ENCODE results near the gene MARCHF7.
"Not testable (repeated sequence)": the region's sequence is repeated elsewhere in the genome, so short reads cannot be mapped to it uniquely, and the experiment has no call there.

Gene MARCHF7

DNA sequence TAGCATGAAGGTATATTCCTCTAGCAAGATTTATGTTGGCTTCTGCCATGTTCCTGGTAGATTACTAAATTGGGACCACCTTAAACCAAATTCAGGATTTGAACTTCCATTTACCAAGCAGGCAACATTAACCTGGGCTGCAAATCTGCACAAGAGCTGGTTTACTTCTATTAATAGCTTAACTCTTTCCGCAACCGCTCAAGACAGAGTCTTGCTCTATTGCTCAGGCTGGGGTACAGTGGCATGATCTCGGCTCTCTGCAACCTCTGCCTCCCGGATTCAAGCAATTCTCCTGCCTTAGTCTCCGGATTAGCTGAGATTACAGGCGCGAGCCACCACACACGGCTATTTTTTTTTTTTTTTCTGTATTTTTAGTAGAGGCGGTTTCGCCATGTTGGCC lies 8.4 kb downstream of the MARCHF7 start:
- DNase-seq, result no peak

DNA sequence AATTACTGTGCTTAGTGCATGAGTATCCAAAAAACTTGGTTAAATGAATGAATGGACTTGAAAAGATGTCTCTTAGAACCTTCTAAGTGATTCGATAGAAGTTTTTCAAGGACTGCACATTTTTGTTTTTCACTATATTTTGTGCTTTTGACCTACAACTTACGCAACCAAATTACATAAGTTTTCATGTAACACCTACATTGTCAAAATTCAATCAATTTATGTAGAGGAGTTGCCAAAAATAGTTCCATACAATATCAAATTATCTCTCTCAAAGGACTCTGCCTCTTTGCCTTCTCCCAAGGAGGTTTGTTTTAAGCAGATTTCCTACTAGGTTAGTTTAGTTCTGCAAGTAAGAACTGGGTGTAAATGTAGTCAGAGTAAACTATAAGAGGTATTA lies 10.3 kb downstream of the MARCHF7 start:
- DNase-seq, result no peak

DNA sequence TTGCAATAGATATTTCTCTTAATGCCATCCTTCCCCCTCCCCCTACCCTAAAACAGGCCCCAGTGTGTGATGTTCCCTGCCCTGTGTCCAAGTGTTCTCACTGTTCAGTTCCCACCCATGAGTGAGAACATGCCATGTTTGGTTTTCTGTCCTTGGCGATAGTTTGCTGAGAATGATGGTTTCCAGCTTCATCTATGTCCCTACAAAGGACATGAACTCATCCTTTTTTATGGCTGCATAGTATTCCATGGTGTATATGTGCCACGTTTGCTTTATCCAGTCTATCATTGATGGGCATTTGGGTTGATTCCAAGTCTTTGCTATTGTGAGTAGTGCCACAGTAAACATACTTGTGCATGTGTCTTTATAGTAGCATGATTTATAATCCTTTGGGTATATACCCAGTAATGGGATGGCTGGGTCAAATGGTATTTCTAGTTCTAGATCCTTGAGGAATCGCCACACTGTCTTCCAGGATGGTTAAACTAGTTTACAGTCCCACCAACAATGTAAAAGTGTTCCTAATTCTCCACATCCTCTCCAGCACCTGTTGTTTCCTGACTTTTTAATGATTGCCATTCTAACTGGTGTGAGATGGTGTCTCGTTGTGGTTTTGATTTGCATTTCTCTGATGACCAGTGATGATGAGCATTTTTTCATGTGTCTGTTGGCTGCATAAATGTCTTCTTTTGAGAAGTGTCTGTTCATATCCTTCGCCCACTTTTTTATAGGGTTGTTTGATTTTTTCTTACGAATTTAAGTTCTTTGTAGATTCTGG lies 12.7 kb downstream of the MARCHF7 start:
- DNase-seq, result not testable (repeated sequence)

DNA sequence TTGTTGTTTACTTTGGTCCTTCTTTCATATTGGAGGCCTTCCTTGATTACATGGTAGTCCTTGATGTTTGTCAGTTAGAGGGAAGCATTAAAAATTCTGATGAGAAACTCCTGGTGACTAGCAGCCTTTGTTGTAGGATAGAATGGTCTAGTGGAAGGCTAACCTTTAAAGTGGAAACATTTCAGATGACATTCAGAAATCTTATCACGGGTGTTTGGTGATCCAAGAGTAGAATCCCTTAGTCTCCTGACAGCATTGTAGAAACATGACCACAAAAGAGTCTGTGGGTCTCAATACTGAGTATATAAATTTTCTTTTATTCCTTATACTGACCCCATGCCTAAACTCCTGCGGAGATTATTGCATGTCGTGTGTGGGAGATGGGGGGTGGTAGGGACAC lies 13.4 kb downstream of the MARCHF7 start:
- no peak for DNase-seq

DNA sequence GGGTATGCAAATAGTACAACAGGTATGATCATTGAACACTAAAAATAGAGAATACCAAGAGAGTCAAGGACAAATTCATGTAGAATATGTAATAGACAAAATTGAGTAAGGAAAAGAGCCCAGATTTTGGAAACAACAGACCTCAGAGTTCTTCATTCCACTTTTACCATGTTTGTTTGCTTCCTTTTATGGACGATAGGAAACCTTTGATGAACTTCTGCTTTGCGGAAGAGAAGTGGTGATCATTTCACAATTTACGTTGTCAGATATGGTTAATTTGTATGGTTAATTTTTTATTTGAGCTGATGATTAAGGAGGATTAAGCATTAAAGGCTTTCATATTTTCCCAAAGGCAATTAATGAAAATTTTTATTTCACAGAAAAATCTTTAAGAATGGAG lies 16.3 kb downstream of the MARCHF7 start:
- no peak for DNase-seq

DNA sequence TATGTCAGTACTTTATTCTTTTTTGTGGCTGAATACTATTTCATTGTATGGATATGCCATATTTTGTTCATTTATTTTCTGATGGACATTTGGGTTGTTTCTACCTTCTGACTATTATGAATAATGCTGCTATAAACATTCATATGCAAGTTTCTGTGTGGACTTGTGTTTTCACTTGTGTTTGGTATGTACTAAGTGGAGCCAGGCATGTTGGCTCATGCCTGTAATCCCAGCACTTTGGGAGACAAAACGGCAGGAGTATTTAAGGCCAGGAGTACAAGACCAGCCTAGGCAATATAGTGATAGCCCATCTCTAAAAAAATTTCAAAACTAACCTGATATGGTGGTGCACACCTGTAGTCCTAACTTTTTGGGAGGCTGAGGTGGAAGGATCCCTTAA lies 23.3 kb downstream of the MARCHF7 start:
- DNase-seq, result no peak

DNA sequence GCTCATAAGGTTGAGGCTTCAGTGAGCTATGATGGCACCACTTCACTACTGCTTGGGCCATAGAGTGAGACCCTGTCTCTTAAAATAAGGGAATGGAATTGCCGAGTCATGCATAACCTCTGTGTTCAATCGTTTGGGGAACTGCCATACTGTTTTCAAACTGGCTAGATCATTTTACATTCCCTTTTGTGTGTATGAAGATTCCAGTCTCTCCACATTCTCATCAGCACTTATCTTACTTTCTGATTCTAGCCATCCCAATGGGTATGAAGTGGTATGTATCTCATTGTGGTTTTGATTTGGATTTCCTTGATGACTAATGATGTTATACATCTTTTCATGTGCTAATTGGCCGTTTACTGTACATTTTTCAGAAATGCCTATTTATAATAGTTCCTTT lies 23.7 kb downstream of the MARCHF7 start:
- no peak for DNase-seq

DNA sequence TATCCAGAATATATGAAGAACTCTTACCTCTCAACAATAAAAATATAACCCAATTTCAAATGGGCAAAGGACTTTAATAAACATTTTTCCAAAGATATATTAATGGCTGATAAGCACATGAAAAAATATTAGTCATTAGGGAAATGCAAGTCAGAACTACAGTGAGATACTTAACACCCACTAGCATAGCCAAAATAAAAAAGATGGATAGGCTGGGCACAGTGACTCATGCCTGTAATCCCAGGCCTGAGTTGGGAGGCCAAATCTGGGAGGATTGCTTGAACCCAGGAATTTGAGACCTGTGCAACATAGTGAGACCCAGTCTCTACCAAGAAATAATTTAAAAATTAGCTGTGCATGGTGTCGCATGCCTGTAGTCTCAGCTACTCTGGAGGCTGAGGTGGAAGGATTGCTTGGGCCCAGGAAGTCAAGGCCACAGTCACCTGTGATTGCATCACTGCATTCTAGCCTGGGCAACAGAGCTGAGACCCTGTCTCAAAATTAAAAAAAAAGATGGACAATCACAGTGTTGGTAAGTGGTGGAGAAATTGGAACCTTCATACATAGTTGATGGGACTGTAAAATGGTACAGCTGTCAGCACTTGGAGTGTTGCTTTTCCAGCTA lies 25.1 kb downstream of the MARCHF7 start:
- DNase-seq, result no peak

DNA sequence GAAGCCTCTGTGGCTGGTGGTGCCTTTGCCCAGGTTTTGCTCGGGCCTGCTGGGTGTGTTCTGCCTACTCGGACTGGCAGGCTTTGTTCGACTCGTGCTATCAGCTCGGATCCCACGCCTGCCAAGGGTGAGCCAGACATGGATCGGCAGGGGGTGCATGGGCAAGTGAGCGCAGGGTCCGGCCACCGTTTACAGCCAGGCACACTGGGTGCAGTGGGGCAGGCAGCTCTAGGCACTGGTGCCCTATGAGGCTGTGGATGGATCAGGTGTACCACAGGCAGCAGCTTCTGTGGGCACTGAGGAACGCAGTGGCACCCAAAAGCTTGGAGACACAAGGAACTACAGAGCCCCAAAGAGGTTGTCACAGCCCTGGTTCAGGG lies 25.6 kb downstream of the MARCHF7 start:
- DNase-seq, result no peak

DNA sequence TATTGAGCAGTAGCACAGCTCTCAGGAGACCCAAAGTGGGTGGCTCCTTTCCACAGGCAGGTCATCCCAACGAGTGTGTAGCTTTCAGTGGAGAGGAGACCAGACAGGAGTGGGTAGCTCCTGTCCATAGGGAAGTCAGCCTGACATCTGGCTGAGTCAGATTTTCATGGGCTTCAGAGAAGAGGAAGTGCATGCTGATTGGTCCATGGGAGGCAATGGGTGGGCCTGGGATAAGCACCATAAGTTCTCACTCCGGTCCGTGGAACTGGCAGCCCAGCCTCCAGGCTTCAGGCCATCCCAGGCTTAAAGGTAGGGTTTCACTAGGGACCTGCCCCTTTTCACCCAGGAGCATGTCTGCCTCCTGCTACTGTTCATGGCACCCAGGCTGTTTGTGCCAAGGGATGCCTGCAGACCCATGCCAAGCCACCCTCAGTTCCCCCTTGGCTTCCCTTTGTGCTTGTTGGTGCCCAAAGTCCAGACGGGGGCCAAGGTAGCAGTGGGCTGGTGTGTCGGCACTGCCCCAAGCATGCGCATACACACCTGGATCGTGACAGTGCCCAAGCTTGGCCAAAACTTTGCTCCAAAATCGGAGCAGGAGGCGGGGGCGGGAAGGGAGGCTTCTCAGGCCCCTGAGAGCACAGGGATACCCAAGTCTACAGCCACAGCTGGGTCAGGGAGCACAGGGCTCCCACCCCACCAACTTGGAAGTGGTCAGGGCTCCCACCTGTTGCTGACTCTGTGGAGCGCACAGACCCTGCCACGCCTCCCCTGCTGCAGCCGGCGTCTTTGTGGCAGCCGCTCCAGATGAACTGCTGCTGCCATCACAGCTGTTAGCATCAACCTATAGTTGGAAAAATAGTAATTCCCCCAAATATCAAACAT lies 26.4 kb downstream of the MARCHF7 start:
- no peak for DNase-seq

DNA sequence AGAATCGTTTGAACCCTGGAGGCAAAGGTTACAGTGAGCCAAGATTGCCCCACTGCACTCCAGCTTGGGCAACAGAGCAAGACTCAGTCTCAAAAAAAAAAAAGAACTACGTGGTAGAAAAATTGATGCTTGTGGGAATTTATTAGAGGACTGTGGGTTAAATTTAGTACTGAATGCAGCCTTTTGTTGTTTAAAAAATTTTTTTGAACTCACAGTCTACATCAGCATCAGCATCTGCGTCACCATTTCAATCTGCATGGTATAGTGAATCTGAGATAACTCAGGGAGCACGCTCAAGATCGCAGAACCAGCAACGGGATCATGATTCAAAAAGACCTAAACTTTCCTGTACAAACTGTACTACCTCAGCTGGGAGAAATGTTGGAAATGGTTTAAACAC lies 30.5 kb downstream of the MARCHF7 start:
- DNase-seq, result no peak

DNA sequence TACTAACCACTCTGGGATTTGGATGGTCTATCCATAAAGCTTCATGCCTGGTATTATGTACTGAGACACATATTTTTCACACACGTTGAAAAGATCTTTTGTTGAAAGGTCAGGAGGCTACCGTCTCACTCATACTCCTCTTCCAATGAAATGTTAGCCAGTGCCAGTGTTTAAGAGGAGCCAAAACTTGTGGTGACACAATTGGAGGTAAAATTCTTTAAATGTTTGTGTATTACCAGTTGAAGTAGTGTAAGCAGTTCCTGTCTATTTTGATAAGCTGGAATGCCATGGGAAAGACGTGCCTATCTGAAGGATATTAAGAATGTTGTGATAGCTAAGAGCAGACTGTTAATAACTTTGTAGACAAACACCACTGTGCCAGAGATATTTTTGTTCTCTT lies 32.1 kb downstream of the MARCHF7 start:
- DNase-seq, result no peak

DNA sequence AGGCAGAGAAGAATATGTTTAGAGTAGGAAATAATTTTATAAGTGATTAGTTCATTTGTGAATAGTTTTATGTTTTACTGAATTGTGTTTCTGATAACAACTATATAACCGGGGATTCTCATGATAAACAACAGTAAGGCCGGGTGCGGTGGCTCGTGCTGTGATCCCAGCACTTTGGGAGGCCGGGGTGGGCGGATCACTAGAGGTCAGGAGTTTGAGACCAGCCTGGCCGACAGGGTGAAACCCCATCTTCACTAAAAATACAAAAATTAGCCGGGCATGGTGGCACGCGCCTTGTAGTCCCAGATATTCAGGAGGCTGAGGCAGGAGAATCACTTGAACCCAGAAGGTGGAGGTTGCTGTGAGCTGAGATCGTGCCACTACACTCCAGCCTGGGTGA lies 32.9 kb downstream of the MARCHF7 start:
- not testable (repeated sequence) for DNase-seq

DNA sequence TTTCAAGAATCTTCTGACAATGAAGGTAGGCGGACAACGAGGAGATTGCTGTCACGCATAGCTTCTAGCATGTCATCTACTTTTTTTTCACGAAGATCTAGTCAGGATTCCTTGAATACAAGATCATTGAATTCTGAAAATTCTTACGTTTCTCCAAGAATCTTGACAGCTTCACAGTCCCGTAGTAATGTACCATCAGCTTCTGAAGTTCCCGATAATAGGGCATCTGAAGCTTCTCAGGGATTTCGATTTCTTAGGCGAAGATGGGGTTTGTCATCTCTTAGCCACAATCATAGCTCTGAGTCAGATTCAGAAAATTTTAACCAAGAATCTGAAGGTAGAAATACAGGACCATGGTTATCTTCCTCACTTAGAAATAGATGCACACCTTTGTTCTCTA lies 35.8 kb downstream of the MARCHF7 start:
- DNase-seq, result no peak

DNA sequence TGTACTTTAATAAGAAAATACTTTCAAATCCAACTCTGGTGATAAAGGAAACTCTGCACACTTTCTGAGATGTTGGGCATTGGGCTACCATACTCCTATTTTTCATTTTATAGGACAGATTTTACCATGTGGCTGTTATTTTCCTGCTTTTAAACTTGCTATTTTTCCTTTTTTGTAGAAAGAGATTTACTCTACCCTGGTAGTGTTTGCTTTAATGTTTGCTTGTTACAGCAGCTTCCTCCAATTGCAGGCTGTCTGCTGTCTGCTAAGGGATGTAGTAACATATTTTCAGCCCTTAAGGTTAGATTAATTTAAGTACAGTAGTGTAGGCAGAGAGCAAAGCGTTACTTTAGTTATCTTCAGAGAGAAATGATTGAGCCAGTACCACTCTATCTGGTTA lies 38.6 kb downstream of the MARCHF7 start:
- DNase-seq, result no peak

DNA sequence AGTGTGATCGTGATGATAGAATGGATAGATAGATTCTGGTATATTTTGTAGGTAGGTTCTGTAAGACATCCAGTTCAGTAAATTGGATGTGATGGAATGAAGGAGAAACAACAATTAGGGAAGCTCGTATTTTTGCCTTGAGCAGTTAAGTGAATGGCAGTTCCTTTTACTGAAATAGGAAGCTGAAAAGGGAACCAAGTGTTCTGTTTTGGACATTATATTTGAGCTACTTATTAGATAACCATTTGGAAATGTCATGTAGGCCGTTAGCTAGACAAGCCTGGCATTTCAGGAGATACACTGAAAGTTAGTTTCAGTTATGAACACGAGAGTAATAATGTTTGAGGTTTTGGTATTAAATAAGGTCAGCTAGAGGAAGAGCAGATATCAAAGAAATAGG lies 41.5 kb downstream of the MARCHF7 start:
- DNase-seq, result no peak

DNA sequence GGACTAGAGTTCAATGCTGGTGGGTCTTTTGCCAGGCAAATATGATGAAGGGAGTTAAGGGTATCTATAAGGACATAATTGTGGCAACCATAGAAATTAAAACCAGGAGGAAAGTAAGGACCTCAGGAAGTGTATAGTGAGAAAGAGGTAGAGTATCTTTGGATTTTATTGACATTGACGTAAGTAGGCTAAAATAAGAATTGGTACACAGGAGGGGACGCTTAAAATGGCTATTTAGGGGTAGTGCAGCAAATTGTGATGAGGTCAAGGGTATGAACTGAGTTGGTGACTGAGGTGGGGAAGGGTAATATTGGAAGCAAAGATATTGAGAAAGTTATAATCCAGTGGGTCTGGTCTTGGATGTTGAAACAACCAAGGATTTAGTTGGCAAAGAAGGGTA lies 42.7 kb downstream of the MARCHF7 start:
- DNase-seq, result no peak

DNA sequence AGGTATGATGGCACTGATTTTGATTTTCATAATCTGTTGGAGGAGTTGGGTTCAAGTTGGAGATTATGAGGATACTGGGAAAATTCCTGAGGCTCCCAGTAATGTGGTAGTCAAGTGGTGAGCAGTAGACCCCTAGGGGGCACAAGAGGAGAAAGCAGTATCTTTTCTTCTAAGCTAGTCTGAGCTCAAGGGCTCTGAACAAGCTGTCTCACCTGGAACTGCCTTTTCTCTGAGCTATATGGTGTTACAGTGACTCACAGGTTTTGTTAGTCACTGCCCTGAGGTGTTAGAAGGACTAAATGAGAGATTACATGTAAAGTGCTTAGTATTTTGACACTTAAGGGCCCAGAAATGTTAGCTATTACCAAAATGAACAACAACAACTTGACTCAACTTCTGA lies 43.5 kb downstream of the MARCHF7 start:
- DNase-seq, result no peak

DNA sequence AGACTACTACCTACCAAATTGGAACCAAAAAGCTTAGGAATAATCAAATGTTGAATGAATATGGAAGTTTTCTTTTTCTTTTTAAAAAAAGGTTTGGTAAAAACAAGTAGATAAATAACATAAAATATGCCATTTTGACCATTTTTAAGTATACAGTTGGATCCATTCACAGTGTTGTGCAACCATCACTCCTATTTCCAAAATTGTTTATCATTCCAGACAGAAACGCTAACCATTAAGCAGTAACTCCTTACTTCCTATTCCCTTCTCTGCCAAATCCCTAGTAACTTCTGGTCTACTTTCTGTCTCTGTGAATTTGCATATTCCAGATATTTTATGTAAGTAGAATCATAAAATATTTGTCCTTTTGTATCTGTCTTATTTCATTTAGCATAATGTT lies 45.9 kb downstream of the MARCHF7 start:
- DNase-seq, result no peak

DNA sequence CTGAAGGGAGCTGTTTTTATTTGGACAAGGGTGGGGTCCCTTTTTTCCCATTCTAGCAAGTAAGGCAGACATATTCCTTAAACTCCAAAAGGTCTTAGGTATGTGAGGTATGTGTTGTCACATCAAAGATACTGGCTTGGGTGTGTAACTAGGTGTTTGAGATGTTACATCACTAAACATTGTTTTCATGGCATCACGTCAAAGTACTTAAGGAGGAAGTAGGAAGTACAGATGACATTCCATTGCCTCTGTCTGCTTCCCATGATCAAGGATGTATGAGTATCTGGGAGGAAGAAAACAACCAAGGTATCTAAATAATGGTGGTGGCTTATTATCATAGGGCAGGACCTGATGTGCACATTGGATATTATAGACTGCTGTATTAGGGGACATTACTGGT lies 46.4 kb downstream of the MARCHF7 start:
- no peak for DNase-seq

DNA sequence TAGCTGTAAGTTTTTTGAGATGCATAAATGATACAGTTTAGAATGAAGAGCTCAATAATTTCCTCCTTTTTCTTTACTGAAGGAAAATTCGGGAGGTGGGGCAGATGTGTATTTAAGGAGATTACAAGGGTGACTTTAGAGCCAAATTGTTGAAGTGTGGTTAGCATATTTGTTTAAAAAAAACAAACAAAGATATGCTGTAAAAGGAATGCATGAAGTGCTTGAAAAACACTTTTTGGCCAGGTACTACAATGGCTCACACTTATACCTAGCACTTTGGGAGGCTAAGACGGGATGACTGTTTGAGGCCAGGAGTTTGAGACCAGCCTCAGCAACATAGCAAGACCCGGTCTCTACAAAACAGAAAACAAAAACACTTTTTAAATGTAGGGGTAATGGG lies 47.3 kb downstream of the MARCHF7 start:
- no peak for DNase-seq

DNA sequence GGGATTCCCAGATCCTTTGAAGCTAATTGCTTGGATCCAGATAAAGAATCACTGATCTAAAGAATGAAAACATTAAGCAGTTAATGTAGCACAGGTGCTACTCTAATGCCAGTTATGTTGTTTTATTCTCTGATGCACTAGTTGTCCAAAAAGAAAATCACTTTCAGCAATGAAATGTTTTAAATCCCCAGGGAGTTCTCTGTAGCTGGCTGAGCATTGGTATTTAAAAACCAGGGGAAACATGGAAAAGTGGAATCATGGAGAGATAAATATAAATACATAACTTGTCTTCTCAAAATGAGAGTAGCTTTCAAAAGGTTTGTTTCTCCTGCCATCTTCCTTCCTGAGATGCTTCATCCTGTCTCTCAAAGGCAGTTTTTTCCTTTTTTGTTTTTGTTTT lies 48.0 kb downstream of the MARCHF7 start:
- DNase-seq, result no peak

DNA sequence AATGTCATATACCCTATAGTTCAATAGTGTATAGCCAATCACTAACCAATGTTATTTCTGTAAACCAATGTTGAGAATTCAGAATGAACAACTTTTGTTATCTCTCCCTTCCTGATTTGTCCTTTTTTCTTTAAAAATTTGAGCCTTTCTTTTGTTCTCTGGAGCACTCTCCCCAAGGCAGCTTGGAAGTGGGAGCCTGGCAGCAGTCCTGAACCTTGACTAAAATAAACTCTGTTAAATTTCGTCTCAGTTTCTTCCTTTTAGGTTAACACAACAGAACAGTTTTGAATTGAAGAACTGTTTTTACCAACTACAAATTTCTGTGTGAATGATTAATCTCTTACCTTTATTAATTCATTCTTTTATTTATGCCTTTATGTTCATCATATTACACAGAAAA lies 49.8 kb downstream of the MARCHF7 start:
- DNase-seq, result no peak
